HG02840 (cell line): ENCODE measurements around the gene AGPAT4.
"Not testable (repeated sequence)": the region's sequence is repeated elsewhere in the genome, so short reads cannot be mapped to it uniquely, and the experiment has no call there.

Experiments
- ATAC-seq: cut with Tn5 transposase; IDR thresholded peaks from one replicate; pipeline ENCODE4 v1.9.1; 2021; ENCODE audit warnings: mild to moderate bottlenecking, moderate library complexity, moderate number of reproducible peaks; ENCODE audit not compliant: unreplicated experiment, low FRiP score

The AGPAT4 gene

GRCh38 chr6:161230339-161230738, 43.5 kb downstream of the AGPAT4 start:
- ATAC-seq, result no peak

GRCh38 chr6:161228921-161229591, 44.8 kb downstream of the AGPAT4 start:
- ATAC-seq, result no peak

GRCh38 chr6:161228096-161228495, 45.8 kb downstream of the AGPAT4 start:
- ATAC-seq, result no peak

- ATAC-seq, result no peak
These were observed 46.6 kb downstream of the AGPAT4 start for GRCh38 chr6:161227004-161227960.

GRCh38 chr6:161226009-161226964, 47.6 kb downstream of the AGPAT4 start:
- ATAC-seq, result no peak

- no peak for ATAC-seq
These were observed 48.2 kb downstream of the AGPAT4 start for GRCh38 chr6:161225681-161226008.

GRCh38 chr6:161224951-161225680, 48.7 kb downstream of the AGPAT4 start:
- not testable (repeated sequence) for ATAC-seq

- ATAC-seq, result no peak
These were observed 50.2 kb downstream of the AGPAT4 start for GRCh38 chr6:161223646-161224045.

- no peak for ATAC-seq
These were observed 51.1 kb downstream of the AGPAT4 start for GRCh38 chr6:161222706-161223234.

GRCh38 chr6:161220346-161220745, 53.5 kb downstream of the AGPAT4 start:
- ATAC-seq, result no peak

- ATAC-seq, result no peak
These were observed 54.2 kb downstream of the AGPAT4 start for GRCh38 chr6:161219680-161220079.

- no peak for ATAC-seq
These were observed 55.6 kb downstream of the AGPAT4 start for GRCh38 chr6:161218222-161218621.

- ATAC-seq, result no peak
These were observed 56.2 kb downstream of the AGPAT4 start for GRCh38 chr6:161217628-161218027.

- ATAC-seq, result no peak
These were observed 57.1 kb downstream of the AGPAT4 start for GRCh38 chr6:161216616-161217205.

- no peak for ATAC-seq
These were observed 57.8 kb downstream of the AGPAT4 start for GRCh38 chr6:161215876-161216615.

- ATAC-seq, result no peak
These were observed 58.7 kb downstream of the AGPAT4 start for GRCh38 chr6:161215193-161215592.

- no peak for ATAC-seq
These were observed 59.1 kb downstream of the AGPAT4 start for GRCh38 chr6:161214722-161215121.

GRCh38 chr6:161212902-161213301, 61.0 kb downstream of the AGPAT4 start:
- no peak for ATAC-seq
